ENCODE measurements around the gene SLC9C1. TPM values are rescaled to one million over a fixed set of nuclear protein-coding genes. Genes with fewer than 3 reads are reported as not detected.

SLC9C1 gene
- 0.42 and 0.55 TPM in 2 replicates for total RNA-seq
- long read RNA-seq, partial matches to known transcripts = 0 of 2 reads
- long read RNA-seq, other reads (novel, unspliced or antisense) = 2 of 2 reads

DNA sequence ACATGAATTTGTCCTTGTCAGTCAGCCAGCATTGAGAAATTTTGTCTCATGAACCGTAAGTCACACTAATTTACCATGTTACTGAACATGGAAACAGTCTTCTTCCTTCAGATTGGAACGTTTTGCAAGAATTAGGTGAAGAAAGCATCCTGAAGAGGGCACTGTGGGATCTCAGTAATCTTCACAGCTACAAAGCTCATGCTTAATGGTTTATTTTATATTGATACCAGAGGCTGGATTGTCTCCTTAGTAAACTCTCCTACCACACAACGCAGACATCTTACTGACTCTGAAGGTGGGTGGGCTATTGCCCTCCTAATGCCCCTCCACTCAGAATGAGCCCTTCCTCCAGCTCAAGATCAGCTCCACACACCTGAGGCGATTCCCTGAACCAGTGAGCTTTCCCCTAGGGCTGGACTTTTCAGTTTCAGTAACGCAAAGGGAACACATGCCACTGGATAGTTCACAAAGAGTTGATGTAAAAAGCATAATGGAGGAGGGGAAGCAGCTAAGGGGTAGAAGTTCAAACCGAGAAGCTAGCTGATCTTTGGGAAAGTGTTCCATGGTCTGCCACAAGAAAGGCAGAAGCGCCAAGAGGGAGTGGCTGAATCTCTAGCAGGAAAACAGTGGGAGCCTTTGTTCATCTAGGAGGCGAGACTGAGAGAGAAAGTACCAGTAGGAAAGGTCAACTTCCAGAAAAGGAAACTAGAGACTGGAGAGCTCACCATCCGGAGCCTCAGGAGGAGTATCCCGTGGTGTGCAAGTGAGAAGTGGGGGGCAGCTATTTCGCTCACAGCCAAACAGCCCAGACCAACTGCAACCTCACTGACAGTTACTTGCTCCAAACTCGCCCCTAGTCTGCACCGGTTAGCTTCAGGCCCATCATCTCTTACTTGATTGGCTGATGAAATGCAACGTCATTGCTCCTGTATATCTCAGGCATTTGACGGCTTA, at the start of gene SLC9C1:
TSS of gene SLC9C1 (minus strand) at position 849 of the 954 bp plus-strand sequence. CDS start 7,425 bp downstream, outside the sequence.
- Mint-ChIP-seq H3K27ac (ENCODE audit: unreplicated experiment) (peak within 1 kb of the TSS; percentile 96), H3K36me3 (ENCODE audit: low read depth) (peaks cover 4% of the 10 kb centered on the region), H3K27me3 (ENCODE audit: low read depth) (no peaks in the 10 kb centered on the region), H3K4me1 (peaks cover 72% of the 10 kb centered on the region), H3K9me3 (peaks cover 11% of the 10 kb centered on the region), H3K4me3 (peak within 1 kb of the TSS; percentile 85)
- DNase-seq (ENCODE audit: low read depth, low spot score) = peak; percentile 58
- TF ChIP-seq, protein P1, sequence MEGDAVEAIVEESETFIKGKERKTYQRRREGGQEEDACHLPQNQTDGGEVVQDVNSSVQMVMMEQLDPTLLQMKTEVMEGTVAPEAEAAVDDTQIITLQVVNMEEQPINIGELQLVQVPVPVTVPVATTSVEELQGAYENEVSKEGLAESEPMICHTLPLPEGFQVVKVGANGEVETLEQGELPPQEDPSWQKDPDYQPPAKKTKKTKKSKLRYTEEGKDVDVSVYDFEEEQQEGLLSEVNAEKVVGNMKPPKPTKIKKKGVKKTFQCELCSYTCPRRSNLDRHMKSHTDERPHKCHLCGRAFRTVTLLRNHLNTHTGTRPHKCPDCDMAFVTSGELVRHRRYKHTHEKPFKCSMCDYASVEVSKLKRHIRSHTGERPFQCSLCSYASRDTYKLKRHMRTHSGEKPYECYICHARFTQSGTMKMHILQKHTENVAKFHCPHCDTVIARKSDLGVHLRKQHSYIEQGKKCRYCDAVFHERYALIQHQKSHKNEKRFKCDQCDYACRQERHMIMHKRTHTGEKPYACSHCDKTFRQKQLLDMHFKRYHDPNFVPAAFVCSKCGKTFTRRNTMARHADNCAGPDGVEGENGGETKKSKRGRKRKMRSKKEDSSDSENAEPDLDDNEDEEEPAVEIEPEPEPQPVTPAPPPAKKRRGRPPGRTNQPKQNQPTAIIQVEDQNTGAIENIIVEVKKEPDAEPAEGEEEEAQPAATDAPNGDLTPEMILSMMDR (conservative IDR thresholded peaks at IDR 0.05) = peak; percentile 81

DNA sequence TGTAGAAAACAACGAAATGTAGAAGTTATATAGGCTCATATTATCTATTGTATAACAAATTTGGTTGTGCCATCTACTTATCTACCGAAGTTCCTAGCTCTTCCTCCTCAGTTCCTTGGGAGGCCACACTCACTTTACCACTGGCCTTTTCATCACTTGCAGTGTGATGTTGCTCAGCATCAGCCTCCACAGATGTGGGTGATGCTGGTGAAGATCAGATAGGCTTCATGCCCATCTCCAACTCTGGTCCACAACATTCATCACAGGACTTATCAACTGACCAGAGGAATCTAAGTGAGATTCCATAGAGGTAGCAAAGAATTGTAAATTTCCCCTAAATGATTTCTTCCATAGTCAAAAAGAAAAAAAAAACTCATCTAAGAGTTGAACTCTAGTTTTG, 47.4 kb upstream of the SLC9C1 start:
- Mint-ChIP-seq H3K36me3 (ENCODE audit: low read depth) (peaks cover 60% of the 10 kb centered on the region), H3K9me3 (peaks cover 7% of the 10 kb centered on the region), H3K27me3 (ENCODE audit: low read depth) (no peaks in the 10 kb centered on the region), H3K4me3 (no peak overlapping the region), H3K4me1 (peaks cover 54% of the 10 kb centered on the region), H3K27ac (ENCODE audit: unreplicated experiment) (no peak overlapping the region)
- TF ChIP-seq, protein P1 (conservative IDR thresholded peaks at IDR 0.05) = no peak
- DNase-seq (ENCODE audit: low read depth, low spot score) = no peak

DNA sequence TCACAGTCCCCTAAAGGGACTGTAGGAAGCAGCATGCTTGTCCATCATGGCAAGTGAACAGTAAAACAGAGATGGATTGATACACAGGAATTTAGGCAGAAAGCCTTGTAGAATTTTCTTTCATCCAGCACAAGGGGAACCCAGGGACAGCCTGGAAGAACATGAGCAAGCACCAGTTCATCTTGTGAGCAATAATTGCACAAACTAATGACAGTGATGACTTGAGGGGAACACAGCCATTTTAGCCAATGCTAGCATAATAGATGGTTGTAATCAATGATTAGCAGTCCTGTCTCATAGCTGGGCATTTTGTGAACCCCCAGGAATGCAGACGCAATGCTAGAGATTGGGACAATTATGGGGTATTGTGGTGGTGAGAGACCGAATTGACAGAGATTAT, 45.6 kb upstream of the SLC9C1 start:
- Mint-ChIP-seq H3K36me3 (ENCODE audit: low read depth) (peaks cover 55% of the 10 kb centered on the region), H3K9me3 (peaks cover 7% of the 10 kb centered on the region), H3K4me1 (peaks cover 68% of the 10 kb centered on the region), H3K4me3 (peak overlapping the region; percentile 10), H3K27ac (ENCODE audit: unreplicated experiment) (no peak overlapping the region), H3K27me3 (ENCODE audit: low read depth) (no peaks in the 10 kb centered on the region)
- no peak for DNase-seq (ENCODE audit: low read depth, low spot score)
- TF ChIP-seq, protein P1 (conservative IDR thresholded peaks at IDR 0.05) = no peak

DNA sequence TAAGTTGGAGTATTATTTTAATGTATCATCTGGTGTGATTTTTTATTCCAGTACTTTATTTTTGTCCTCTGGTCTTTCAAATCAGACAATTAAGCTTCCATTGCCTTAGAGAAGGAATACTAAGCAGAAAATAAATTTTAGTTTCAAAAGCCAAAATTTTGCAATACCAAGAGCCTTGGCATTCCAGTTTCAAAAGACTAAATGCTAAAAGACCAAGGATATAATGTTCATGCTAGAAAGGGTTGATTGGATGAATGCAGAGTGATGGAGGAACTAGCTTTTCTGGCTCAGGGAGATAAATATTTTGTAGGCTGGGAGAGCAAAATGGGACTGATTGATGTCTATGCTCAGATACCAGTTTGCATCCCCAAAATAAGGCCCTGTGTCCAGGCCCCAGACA, 45.1 kb upstream of the SLC9C1 start:
- H3K4me1 Mint-ChIP-seq = peaks cover 72% of the 10 kb centered on the region
- H3K36me3 Mint-ChIP-seq (ENCODE audit: low read depth) = peaks cover 50% of the 10 kb centered on the region

DNA sequence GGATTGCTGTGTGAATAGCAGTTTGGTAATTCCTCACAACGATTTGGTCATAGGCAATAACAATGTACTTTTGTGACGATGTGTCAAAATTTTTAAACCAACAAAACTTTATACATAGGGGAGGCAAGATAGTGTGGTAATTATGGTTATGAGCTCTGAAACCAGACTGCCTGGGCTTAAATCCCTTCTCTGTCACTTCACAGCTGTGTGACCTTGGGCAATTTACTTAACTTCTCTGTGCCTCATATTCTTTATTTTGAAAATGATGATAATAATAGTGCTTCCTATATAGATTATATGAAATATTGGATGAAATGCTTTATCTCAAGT, 44.7 kb upstream of the SLC9C1 start:
- H3K27me3 Mint-ChIP-seq (ENCODE audit: low read depth) = no peaks in the 10 kb centered on the region
- no peak overlapping the region for H3K27ac Mint-ChIP-seq (ENCODE audit: unreplicated experiment)
- no peak for DNase-seq (ENCODE audit: low read depth, low spot score)
- peaks cover 46% of the 10 kb centered on the region for H3K36me3 Mint-ChIP-seq (ENCODE audit: low read depth)
- H3K4me3 Mint-ChIP-seq = peak overlapping the region; percentile 42
- H3K9me3 Mint-ChIP-seq = peaks cover 5% of the 10 kb centered on the region
- H3K4me1 Mint-ChIP-seq = peaks cover 76% of the 10 kb centered on the region
- TF ChIP-seq, protein P1 (conservative IDR thresholded peaks at IDR 0.05) = no peak

More for the DNA sequence above, 45.1 kb upstream of the SLC9C1 start:
- TF ChIP-seq, protein P1 (conservative IDR thresholded peaks at IDR 0.05) = no peak
- H3K4me3 Mint-ChIP-seq = peak overlapping the region; percentile 10
- DNase-seq (ENCODE audit: low read depth, low spot score) = no peak
- no peak overlapping the region for H3K27ac Mint-ChIP-seq (ENCODE audit: unreplicated experiment)
- H3K27me3 Mint-ChIP-seq (ENCODE audit: low read depth) = no peaks in the 10 kb centered on the region
- H3K9me3 Mint-ChIP-seq = peaks cover 7% of the 10 kb centered on the region

All from neural crest cell (in vitro differentiated cells).